Measurements from ENCODE around the gene HERPUD1. TPM values are rescaled to one million over a fixed set of nuclear protein-coding genes. Genes with fewer than 3 reads are reported as not detected.
A peak's percentile ranks its signal among the peaks of the same experiment; 100 is the strongest.

HERPUD1 gene
- total and polyA plus RNA-seq, 2 of the 13 experiments (the other 11 are each of a cell fraction or from before 2014, with no cell fraction given), result 96.2 to 323 TPM

- TF ChIP-seq BRF2 (CRISPR knock-in tag; IDR thresholded peaks at IDR 0.05) (no peak), GZF1 (CRISPR knock-in tag; IDR thresholded peaks at IDR 0.05) (no peak), FOXO4 (CRISPR knock-in tag; conservative IDR thresholded peaks at IDR 0.05) (peak; percentile 93; the same call in 1 of the 2 replicates), DMTF1 (CRISPR knock-in tag; IDR thresholded peaks at IDR 0.05) (no peak), IRF2 (CRISPR knock-in tag; IDR thresholded peaks at IDR 0.05) (0 out of 2 replicates have a peak, but pooled peaks have one; percentile 27), ZSCAN29 (CRISPR knock-in tag; conservative IDR thresholded peaks at IDR 0.05) (no peak), LCORL (IDR thresholded peaks at IDR 0.05) (no peak), LCORL (CRISPR knock-in tag; IDR thresholded peaks at IDR 0.05) (peak; percentile 51; the same call in 1 of the 2 replicates), DPF2 (CRISPR knock-in tag; IDR thresholded peaks at IDR 0.05; ENCODE audit: borderline replicate concordance, low read depth) (no peak), ZNF605 (CRISPR knock-in tag; IDR thresholded peaks at IDR 0.05) (0 out of 2 replicates have a peak, but pooled peaks have one; percentile 50), ELF1 (CRISPR knock-in tag; IDR thresholded peaks at IDR 0.05) (no peak), ZNF501 (CRISPR knock-in tag; IDR thresholded peaks at IDR 0.05) (0 out of 2 replicates have a peak, but pooled peaks have one; percentile 35), PITX1 (CRISPR knock-in tag; IDR thresholded peaks at IDR 0.05) (0 out of 2 replicates have a peak, but pooled peaks have one; percentile 22), HNRNPK (IDR thresholded peaks at IDR 0.05; ENCODE audit: low read depth, low read length, poor library complexity, severe bottlenecking) (no peak), HNRNPUL1 (IDR thresholded peaks at IDR 0.05; ENCODE audit: low read depth, low read length) (no peak), EP300 (IDR thresholded peaks at IDR 0.05; ENCODE audit: low read depth in 2 of 2, low read length in 2 of 2) (no peak), EP300 (CRISPR knock-in tag; IDR thresholded peaks at IDR 0.05; ENCODE audit: borderline replicate concordance) (no peak)
- TF ChIP-seq, protein P1, sequence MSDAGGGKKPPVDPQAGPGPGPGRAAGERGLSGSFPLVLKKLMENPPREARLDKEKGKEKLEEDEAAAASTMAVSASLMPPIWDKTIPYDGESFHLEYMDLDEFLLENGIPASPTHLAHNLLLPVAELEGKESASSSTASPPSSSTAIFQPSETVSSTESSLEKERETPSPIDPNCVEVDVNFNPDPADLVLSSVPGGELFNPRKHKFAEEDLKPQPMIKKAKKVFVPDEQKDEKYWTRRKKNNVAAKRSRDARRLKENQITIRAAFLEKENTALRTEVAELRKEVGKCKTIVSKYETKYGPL (CRISPR knock-in tag; IDR thresholded peaks at IDR 0.05), result no peak
These were observed 18.9 kb upstream of the HERPUD1 start (continued) for GRCh38 chr16:56912746-56913708.
